Stimulated activated CD4-positive, alpha-beta T cell treated with anti-CD3 and anti-CD28 coated beads, Interleukin-4, amount 100 ng/mL, for 24 hours (primary cell): ENCODE data around the gene LRCH2.
"Not testable (repeated sequence)": the region's sequence is repeated elsewhere in the genome, so short reads cannot be mapped to it uniquely, and the experiment has no call there.

ENCODE experiments used
- DNase-seq: peaks from one replicate; pipeline ENCODE4 v3.0.0-alpha.2; 2020

Gene LRCH2, protein sequence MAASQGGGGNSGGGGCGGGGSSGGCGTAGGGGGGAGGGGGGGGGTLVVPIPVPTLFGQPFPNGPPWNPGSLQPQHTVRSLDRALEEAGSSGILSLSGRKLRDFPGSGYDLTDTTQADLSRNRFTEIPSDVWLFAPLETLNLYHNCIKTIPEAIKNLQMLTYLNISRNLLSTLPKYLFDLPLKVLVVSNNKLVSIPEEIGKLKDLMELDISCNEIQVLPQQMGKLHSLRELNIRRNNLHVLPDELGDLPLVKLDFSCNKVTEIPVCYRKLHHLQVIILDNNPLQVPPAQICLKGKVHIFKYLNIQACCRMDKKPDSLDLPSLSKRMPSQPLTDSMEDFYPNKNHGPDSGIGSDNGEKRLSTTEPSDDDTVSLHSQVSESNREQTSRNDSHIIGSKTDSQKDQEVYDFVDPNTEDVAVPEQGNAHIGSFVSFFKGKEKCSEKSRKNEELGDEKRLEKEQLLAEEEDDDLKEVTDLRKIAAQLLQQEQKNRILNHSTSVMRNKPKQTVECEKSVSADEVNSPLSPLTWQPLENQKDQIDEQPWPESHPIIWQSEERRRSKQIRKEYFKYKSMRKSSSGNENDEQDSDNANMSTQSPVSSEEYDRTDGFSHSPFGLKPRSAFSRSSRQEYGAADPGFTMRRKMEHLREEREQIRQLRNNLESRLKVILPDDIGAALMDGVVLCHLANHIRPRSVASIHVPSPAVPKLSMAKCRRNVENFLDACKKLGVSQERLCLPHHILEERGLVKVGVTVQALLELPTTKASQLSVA

DNA sequence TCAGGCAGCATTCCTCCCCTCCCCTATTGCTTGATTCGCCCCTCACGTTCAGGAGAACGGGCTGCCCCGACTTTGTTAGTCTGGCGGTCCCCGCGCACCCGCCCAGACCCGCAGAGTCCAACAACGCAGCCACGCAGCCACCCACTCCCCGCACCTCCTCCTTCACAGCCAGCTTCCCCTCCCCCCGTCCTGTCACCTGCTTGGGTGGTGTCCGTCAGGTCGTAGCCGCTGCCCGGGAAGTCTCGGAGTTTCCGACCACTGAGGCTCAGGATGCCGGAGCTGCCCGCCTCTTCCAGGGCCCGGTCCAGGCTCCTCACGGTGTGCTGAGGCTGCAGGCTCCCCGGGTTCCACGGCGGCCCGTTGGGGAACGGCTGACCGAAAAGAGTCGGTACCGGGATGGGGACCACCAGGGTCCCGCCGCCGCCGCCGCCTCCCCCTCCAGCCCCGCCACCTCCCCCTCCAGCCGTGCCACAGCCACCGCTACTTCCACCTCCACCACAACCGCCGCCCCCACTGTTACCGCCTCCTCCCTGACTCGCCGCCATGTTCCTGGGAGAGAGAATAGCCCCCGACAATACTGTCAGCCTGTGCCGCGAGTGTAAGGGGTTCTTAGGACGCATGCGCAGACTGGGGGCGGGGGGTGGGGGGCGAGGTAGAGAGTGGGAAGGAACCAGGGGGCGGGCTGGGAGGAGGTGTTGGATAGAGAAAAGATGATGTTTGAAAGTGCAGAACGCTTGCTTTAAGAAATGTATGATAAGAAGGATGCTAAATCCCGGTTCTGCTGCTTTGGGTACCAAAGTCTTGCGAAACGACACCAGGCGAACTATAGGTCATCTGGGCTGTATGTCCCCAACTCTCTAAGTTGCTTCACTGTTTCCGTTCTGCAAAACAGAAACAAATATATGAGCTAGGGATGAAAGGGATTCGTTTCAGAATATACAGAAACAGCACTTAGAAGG lies at the start of gene LRCH2:
TSS of gene LRCH2 (minus strand) at position 600 of the 959 bp plus-strand sequence. CDS start at position 545, 55 bp downstream.
- no peak for DNase-seq

DNA sequence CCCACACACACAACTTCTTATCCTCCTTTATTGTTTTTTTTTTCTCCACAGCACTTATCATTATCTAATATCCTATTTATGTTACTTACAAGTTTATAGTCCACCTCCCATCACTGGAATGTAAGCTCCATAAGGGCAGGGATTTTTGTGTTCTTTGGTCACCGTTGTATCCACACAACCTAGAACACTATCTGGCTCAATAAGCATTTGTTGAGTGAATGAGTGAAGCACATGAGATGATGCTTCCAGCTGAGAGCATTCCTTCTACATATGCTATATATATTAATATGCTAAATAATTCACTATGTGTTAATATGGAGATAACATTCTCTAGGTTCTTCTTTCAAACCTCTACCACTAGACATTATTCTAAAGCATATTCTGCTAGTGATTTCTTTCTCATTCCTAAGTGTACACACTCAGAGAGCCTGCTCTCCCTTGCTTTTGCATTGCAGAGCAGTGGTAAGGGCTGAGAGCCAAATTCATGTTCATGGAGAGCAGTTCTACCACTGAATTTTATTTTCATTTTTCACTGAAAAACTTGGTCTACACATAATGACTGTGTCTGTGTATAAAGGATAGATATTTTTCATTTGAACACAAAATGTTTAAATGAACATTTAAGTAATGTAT lies 35.3 kb upstream of the LRCH2 start:
- no peak for DNase-seq

DNA sequence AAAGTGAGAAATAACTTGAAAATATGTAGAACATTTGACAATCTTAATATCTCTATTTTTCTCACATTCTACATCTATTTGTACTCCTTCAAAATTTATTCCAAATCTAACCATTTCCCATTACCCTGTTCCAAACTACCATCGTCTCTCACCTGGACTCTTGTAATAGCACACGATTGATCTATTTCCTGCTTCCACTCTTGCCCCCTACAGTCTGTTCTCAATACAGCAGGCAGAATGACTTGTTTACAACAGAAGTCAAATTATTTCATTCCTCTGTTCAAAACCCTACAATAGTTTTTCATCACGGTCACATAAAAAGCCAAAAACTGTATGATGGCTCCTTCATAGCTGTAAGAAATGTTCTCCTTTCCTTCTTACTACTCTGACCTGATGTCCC lies 34.5 kb upstream of the LRCH2 start:
- DNase-seq: no peak

DNA sequence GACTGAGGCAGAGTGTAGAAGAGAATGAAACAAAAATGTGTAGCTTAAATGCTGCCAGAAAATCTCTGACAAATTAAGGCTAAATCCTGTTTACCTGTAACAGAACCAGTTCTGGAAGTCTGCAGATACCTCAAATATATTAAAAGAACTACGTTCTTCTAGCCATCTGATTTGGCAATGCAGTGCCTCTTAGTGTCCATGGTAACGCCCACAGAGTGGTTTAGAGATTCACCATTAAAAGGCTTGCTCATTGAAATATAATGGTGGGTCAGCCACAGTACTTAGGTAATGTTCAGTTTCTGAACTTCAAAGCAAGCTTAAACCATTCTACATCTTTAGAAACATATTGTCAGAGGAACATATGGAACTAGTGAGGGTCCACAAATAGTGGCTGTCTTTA lies 32.4 kb upstream of the LRCH2 start:
- no peak for DNase-seq

DNA sequence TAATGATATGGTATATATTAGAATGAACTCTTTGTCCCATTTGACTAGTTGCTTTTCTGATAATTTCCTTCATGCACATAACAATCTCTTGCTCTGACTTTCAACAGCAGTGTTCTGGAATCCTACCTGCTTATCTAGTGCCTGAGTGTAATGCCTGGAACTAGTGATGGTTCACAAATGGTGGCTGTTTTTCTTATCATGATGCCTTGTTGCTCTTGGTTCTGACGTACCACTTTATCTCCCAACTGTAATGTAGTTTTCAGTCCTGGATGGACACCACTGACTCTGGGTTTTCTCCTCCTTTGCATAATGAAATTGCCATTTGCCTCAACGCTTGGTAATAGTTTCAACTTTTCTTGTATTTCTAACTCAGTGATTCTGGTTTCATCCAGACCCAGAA lies 30.1 kb upstream of the LRCH2 start:
- no peak for DNase-seq

DNA sequence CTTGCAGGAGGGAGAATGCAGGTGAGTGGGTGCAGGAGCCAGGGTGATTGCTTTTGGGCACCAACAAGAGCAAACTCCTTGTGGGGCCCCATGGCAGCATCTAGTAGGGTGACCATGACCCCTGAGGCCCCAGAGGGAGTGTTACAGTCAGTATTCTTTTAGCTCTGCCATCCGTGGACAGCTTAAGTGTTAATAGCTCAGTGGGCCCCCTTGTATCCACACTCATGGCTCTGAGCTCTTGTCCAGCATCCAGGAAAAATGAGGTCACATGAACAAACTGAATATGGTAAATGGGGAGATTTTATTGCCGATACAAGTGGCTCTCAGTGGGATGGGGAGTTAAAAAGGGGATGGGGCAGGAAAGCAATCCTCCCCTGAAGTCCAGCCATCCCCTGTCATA lies 27.3 kb upstream of the LRCH2 start:
- DNase-seq: no peak

DNA sequence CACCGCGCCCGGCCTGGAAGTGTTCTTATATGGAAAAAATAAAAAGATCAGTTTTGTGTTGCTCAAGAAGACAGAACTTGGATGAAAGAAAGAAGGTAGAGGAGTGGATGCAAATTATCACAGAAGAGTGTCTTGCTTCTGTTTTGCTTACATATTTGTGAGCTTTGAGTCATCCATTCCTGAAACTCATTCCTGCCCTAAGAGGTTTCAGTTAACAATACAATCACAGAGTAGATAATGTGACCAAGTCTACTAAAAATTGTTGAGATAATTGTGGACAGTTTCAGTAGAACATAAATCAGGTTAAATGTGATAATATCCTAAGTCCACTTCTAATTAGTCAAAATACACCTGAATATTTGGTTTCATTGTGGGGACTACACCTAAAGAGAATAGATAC lies 26.4 kb upstream of the LRCH2 start:
- DNase-seq: no peak

DNA sequence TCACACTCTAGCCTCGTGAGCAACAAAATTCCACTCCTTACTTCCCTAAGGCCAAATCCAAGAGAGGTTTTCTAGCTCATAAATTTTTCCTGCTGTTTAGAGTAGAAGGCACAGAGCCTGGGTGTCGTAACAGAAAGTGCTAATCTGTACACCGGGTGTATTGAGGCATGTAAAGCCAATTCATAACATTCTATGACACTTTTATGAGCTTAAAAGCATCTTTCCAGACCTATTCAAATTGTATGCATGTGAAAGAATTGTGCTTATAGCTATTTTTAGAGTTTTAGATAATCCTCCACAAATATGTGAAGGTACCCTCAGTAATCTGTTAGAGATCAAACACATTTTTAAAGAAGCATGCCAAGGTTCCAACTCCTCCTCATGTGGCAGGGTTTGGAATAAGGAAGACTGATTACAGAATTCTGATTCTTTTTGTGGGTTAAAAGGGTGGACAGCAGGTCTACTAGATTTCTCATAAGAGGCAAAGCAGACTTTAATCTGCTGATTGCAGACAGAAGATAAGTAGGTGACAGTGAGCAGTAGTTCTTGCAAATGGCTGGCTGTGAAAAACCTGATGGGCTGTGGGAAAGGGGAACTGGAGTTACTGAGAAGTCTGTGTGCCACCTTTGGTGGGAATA lies 25.5 kb upstream of the LRCH2 start:
- DNase-seq: no peak

DNA sequence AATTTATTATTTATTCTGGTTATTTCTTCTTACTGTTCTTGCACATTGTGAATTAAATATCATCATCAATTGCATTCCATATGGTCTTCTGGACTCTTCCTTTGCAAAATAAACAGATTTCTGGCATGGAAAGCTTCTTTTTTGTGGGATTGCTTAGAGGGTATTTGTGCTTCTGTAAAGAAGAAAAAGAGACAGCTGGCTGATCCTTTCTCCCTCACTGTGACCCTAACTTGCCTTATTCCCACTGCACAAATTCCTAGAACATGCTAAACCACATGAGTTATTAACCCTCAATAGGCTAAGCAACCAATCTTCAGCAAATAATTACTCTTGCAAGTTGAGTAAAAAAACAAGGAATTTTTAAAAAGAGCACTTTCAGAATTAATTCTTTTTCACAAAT lies 23.8 kb upstream of the LRCH2 start:
- DNase-seq: no peak

DNA sequence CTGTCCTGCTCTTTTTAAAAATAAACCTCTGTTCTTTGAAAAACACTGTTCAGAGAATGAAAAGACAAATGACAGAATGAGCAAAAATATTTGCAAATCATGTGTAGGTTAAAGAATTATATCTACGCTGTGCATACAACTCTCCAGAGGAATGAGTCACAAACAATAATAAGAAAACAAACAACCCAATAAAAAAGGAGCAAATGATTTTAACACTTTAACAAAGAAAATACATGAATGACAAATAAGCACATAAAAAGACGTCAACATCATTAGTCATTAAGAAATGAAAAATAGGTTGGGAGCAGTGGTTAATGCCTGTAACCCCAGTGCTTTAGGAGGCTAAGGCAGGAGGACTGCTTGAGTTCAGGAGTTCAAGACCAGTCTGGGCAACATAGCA lies 21.1 kb upstream of the LRCH2 start:
- no peak for DNase-seq

DNA sequence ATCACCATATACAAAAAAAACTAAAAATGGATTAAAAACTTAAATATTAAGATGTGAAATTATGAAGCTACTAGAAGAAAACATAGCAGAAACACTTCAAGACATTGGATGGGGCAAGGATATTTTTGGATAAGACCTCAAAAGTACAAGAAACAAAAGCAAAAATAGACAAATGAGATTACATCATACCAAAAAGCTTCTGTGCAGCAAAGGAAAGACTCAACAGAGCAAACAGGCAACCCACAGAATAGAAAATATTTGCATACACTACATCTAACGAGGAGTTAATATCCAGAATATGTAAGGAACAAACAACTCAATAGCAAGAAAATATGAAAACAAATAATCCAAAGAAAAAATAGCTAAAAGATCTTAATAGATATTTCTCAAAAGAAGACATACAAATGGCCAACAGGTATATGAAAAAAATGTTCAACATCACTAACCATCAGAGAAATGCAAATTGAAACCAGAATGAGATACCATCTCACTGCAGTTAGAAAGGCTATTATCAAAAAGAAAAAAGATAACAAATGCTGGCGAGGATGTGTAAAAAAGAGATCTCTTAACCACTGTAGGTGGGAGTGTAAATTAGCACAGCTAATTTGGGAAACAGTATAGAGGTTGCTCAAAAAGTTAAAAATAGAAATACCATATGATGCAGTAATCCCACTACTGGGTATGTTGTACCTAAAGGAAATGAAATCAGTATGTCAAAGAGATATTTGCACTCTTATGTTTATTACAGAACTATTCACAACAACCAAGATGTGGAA lies 17.8 kb upstream of the LRCH2 start:
- DNase-seq: no peak

DNA sequence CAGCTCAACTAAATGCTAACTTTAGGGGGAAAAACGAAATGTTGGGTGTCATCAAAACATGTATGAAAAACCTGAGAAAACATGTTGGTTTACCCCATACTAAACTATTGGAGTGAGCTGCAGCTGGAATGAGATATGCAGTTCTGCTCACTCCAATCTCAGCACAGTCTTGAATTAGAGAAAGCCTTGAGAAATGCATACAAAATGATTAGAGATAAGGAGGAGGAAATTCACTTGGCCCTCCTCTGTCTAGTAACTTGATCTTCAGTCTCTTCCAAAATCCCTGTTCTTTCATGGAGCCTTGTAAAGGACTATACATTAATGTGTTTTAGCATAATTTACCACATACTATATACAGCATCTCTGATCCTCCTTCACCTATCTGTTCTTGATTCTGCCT lies 3.2 kb upstream of the LRCH2 start:
- DNase-seq: no peak

DNA sequence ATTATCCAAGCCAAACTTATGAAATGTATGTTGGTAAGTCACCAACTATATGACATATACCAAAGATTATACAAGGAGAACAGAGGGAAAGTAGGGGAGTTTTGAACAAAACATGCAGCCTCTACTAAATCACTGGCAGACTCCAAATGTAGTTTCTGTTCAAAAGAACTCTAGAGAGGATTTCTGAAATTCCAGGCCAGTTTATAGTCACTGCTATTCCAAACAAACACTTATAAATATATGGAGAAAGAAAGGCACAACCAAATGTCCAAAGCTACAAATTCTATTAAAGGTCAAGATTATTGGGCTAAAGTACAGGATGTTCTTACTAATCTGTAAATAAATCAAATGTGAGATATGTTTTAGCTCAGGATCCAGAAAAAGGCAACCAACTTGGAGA lies 2.7 kb upstream of the LRCH2 start:
- no peak for DNase-seq

DNA sequence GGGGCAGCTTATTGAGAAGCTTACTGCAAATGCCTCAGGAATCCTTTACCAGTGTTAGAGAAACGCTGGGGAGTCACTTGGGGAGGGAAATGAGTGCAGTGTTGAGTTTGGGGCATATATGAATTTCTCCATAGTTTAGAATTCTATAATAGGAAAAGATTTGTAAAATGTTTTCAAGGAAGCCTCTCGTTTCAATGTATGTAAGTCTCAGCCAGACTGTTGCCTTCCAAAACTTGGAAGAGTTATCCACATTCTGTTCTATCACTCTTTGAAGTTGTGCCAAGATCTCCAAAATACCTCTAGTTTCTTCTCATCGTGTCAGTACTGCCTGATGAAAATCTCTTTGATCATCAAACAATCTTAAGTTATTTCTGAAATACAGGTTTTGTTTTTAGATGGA lies 565 bp upstream of the LRCH2 start:
- DNase-seq: no peak

DNA sequence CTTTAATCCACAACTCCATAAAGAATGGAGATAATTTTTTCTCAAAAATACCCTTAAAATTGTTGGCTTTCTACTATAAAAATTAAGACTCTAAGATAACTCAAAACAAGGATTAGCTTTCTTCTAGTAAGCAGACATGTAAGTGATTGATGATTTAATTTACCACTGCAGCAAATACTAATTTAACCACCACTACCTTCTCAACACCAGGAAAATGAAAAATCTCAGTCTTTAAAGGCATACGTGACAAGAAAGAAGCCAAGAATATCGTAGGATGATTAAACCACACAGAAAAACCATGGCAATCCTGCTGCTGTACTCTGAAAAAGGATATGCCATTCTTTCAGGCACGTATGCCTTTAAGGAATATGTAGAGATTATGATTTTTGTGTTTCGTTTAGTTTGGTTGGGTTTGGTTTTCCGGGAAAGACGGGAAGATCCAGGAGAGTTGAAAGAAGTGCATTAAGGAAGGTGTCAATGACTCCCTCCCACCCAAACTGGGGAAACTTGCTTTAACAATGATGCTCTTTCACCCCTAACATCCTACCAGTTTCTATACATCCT lies 881 bp downstream of the LRCH2 start:
- DNase-seq: no peak

DNA sequence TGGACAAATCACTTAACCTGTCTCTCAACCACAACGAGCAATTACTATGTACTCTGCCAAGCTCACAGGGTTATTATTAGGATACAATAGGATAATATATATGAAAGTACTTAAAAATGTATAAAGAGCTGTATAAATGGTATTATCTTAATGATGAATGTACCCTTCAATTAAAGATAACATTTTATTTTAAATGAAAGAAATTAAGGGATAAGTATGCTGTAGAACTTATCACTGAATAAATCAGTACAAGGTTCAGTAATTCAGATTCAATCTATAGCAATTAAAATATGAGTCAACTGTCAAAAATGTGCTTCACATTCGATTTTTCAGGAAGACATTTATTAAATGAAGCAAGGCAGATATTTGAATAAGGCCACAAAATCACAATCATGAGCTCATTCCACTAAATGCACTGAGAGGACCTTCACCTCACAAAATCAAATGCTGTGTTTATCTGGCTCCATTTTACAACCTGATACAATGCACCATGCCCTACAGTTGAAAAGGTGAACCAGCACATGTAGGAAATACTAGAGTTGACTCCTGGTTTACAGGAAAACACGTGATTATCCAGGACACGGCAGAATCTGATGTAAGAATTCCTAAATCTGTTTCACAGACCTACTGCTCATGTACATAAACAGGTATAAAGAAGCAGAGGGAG lies 4.4 kb downstream of the LRCH2 start:
- DNase-seq: no peak

DNA sequence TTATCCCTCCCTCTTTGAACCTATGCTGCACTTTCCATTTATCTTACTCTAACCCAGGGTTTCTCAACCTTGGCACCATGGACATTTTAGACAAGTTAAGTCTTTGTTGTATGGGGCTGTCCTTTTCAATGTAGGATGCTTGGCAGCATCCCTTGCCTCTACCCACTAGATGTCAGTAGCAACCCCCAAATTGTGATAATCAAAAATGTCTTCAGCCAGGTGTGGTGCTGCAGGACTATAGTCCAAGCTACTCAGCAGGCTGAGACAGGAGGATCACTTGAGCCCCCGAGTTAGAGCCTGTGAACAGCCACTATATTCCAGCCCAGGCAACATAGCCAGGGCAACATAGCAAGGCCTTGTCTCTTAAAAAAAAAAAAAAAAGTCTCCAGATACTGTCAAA lies 7.0 kb downstream of the LRCH2 start:
- no peak for DNase-seq

DNA sequence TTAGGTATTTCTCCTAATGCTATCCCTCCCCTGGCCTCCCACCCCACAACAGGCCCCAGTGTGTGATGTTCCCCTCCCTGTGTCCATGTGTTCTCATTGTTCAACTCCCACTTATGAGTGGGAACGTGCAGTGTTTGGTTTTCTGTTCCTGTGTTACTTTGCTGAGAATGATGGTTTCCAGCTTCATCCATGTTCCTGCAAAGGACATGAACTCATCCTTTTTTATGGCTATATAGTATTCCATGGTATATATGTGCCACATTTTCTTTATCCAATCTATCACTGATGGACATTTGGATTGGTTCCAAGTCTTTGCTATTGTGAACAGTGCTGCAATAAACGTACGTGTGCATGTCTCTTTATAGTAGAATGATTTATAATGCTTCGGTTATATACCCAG lies 16.6 kb downstream of the LRCH2 start:
- not testable (repeated sequence) for DNase-seq

DNA sequence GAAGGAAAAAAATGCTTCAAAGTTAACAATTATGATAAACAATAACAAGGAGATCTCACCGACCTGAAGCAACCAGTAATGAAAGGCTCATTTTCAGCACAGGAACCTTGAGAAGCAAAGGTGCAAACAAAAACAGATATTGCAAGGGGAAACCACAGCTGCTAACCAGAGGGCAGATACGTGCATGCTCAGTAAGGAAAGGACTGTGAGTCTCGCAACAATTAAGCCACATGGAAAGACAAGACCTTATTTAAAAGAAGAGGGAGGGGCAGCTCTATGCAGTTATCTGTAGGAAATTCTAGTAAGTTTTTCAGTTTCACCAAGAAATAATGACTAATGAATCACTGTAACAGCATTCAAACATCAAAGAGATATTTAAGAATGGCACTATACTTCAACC lies 19.3 kb downstream of the LRCH2 start:
- DNase-seq: no peak

DNA sequence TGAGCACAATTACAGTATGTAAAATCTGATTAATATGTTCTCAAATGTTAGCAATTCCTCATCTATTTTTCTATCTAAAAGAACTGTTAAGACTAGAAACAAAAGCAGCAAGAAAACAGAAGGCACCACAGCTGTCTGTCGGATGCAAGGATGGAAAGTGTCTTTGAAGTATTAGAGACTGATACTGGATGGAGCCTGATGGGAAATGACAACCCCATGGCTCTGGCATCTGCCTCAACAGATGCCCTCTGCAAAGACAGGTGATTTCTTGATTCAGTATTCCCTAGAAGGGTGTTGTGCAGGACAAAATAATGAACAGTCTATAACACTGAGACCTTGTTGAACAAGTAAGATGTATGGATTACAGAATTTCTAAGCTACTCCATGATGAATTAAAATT lies 19.7 kb downstream of the LRCH2 start:
- no peak for DNase-seq

DNA sequence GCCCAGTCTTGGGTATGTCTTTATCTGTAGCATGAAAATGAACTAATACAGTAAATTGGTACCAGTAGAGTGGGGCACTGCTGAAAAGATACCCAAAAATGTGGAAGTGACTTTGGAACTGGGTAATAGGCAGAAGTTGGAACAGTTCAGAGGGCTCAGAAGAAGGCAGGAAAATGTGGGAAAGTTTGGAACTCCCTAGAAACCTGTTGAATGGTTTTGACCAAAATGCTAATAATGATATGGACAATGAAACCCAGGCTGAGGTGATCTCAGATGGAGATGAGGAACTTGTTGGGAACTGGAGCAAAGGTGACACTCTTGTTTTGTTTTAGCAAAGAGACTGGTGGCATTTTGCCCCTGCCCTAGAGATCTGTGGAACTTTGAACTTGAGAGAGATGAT lies 24.3 kb downstream of the LRCH2 start:
- not testable (repeated sequence) for DNase-seq
